GM18867 (cell line): ENCODE measurements around the gene COL4A1.

Source experiments
- ATAC-seq: cut with Tn5 transposase; IDR thresholded peaks from one replicate; pipeline ENCODE4 v1.9.1; 2021; ENCODE audit warnings: mild to moderate bottlenecking, moderate library complexity; ENCODE audit not compliant: unreplicated experiment

The COL4A1 gene

GRCh38 chr13:110297766-110298504 is 9.0 kb downstream of the COL4A1 start:
- no peak for ATAC-seq

DNA sequence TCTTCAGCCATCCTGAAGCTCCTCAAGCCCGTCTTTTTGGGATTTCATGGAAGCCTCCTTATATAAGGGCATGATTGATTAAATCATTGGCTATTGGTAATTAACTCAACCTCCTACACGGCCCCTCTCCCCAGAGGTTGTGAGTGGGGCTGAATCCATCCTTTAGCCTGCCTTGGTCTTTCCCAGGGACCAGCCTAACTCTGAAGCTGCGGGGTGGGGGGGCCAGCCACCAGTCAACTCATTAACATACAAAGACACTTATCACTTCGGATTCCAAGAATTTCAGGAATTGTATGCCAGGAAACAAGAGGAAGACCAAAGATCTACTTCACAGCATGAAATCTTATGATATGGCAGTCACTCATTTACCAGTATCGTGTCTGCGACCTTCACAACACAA is 9.9 kb downstream of the COL4A1 start:
- no peak for ATAC-seq

DNA sequence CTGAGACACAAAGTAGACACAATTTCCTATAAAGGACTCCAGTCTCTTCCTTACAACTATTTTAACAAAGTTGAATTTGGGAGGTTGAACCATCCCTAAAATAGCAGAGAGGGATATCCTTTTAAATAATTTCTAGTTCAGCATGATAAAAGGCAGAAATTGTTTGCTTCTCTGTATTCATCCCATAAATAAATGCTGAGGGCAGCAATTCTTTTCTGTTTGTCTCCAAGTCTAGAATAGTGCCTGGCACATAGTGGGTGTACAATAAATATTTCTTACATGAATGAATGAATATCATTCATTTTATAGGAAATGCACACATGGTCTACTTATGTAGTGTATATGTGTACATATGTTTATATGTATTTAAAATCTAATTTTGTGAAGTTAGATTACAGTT is 12.3 kb downstream of the COL4A1 start:
- no peak for ATAC-seq

DNA sequence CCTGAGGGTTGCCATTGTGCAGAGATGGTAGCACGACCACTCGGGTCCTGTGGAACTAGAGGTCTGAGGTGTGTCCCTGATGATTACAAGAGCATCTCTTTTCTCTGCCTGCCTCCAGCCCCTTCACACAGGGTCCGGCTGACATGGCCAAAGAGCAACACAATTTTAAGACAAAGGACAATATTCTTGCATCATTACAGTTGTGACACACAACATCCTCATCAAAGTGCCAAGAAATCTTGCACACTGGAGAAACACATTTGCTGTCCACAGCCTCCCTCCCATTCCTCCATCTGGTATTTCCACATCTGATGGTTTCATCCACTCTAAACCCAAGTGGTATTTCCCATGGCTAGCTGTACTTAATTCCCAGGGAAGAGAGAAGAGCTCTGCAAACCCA is 12.8 kb downstream of the COL4A1 start:
- no peak for ATAC-seq

- ATAC-seq = no peak
These were observed 13.3 kb downstream of the COL4A1 start for GRCh38 chr13:110293649-110294048.

GRCh38 chr13:110293037-110293436 is 13.9 kb downstream of the COL4A1 start:
- no peak for ATAC-seq

DNA sequence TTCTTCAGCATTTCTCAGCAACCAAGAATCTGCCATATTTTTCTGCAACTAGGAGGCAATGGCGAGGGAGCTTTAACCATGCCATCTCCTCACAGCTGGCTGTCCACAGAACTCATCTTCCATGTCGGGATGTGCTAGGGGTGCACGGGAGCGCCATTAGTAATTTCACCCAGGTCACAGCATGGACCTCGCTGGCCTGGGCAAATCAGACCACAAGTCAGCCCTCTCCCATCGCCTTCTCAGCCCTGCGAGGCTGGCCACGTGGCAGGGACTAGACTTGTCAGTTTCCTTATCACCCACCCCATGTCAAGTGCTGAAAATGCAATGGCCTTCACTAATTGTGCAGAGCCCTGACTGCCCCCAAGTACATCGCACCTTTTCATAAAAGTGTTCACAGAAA is 15.7 kb downstream of the COL4A1 start:
- no peak for ATAC-seq

DNA sequence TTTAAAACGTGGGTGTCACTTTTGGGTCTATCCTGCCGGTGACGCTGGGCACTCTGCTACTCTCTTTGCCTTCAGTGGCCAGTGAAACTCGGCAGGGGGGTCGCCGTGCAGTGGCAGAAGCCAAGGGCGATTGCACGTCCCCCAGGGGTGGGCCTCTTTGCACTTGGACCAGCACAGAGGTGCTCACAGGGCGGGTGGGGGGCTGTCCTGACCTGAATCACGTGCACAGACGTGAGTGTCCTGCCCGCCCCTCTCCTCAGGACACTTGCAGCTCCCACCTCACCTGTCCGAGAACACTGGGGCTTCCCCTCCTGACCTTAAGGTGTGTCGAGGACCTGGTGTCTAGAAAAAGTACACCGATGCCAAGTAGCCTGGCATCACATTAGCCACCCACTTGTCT is 16.1 kb downstream of the COL4A1 start:
- no peak for ATAC-seq

- ATAC-seq = no peak
These were observed 16.8 kb downstream of the COL4A1 start for GRCh38 chr13:110290153-110290552.

DNA sequence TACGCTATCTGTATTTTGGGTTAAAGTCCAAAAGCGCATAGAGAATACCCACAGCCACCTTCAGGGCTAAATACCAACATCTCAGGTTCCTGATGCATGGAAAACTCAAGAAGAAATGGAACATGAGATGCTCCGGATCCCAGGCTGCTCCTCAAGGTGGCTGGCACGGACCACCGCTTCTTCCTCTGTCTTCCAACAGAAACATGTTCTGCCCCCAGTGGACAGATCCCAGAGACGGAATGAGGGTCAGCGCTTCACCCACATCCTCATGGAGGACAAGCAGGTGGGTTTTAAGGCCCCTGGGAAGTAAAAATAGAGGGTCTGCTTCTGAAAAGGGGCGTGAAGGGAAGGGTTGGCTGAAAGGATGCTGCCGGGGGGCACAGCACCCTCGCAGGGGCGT is 17.3 kb downstream of the COL4A1 start:
- ATAC-seq = no peak

DNA sequence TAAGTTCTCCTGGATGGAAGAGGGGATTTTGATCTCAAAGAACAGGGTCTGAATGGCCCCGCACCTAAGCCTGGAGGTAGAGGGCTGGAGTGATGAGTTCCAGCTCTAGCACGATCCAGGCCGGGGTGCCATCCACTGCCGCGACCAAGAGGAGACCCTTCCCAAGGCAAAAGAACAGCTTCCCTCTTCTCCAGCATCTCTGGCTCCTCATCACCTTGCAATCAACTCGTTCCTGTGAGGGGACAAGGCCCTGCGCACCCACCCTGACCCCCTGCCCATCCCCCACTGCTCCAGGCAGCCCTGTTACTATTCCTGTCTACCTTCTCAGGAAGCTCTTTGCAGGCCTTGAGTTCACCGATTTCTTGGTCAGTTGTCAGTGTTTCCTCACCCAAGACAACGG is 17.8 kb downstream of the COL4A1 start:
- no peak for ATAC-seq

DNA sequence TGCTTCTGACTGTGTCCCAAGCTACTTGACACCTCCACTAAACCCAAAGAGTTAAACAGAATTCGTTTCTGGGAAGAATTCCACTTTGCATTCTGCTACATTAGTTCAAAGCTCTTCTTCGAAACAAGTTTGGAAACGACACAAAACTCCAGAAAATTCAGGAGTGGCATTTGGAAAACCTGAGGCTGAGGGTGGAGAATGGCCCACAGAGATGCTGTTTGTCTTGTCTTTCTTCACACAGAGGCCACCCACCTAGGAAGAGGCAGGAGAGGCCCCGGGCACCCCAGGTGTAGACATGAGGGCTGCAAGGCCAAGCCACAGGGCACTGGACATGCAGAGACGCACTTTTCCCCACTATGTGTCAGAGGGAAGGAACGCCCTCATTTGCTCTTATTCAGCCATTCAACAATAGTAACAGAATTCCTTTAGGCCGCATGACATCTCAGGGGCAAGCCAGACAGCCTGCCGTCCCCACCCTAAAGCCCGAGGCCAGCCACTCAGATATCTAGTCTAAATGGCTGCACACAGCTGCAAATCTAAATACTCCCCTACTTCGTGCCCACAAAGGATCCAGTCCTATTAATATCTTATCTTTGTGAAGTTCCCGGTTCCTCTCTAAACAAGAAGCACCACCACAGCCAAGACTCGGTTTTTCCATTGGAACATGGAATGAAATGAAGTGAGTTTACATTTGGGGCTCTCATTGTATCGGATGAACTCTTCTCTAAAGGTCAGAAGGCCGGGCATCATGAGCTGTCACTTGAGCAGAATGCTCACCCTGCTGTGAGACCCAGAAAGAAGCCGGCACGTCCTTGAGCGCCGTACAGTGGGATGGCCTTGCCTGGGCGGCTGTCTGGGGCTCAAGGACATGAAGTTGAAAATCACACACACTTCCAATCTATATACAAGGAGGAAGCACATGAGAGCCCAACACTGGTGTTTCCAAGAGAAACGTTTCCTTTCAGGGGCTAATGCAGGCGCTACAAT is 19.8 kb downstream of the COL4A1 start:
- ATAC-seq = no peak

GRCh38 chr13:110285991-110286832 is 20.7 kb downstream of the COL4A1 start:
- no peak for ATAC-seq

DNA sequence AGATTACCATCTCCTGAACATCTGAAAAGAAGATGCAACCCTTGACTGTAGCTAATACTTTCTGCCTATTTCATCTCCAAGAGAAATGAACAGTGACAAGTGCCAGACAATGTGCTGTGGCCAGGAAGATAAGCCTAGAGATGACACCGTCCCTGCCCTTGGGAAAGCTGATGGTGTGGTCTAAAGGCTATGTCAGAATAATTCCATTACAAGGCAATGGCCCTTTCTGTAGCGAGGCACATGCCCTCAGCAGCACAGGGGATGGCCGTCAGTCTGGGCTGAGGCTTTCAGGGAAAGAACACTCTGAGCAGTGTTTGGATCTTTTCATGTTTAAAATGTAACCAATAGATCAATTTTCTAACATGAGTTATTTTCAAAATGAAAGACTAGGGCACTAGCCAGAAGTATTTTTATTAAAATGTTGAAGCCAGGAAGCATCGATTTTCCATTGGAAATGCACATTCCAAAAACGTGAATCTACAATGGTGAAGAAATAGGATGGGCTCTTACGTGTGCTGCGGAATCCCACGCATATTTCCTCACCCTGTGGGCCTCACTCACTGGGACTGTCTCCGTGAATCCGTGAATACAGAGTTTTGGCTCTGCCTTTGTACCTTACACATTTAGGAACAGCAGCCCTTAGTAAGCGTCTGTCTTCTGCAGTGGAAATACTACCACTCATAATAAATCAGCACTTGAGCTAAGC is 22.0 kb downstream of the COL4A1 start:
- no peak for ATAC-seq

GRCh38 chr13:110283736-110284517 is 23.0 kb downstream of the COL4A1 start:
- no peak for ATAC-seq

DNA sequence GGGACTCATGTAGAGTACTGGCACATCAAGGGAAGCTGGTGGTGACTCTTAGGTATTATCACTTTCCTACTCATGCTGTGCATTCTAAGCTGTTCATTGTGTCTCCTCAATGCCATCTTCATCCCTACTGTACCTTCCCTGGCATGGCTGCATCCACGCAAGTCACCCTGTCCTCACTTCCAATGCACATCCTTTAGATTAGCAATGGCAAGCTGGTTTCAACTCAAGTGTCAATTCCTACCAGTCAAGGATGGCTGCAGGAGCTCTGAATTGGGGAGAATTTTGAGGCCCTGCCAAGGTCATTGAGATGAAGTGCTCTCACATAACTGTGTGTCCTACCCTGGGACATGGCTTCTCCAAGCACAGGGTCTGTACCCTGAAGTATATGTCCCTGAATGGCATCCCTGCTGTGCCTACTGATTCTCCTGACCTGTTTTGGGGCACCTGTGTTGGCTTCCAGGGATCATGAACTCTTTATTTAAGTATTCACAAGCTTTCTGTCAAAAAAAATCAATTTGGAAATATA is 24.6 kb downstream of the COL4A1 start:
- no peak for ATAC-seq

DNA sequence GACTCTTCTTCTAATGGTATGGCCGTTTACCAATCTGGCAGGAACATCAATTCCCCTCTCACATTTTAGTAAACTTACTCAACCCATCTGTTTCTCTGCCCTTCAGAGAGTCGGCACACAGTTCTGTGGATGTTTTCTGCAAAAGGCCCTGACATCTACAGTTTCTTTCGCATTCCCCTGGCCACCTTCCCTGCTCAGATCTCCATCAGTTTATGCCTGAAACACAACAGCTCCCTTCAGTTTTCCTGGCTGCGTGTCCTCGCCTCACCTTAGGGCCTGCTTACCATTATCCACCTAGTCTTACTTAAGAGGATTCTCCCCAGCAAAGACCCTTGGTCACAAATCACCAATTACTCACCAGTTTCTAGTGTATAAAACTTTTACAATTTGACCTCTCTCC is 25.2 kb downstream of the COL4A1 start:
- no peak for ATAC-seq

DNA sequence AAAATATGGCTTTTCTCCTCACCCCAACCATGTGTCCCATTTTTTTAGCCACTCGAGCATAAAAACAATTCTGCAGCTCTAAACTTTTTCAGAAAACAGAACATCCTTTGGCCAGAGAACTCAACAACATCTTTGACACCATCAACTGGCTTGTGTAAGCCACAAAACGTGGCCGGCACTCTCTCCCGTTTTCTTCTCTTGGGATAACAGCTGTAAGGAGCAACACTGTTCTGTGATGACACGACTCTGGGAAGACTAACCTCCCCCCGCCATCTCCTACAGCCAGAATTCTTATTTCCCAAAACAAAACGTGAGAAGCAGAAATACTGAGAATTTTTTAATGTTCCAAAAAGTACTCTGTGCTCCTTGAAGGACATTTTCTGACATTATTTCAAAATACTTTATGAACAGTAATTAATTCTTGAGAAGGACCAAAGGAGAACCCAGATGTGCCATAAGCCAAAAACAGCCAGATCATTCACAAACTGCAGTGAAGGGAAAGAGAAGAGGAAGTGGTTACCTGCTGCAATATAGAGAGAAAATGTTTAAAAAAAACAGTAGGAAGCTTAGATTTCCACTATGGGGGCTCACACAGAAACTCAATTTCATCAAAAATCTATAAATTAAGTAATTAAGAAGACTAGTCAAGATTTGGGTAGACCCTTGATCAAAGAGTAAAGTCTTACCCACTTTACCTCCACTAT is 25.8 kb downstream of the COL4A1 start:
- no peak for ATAC-seq

- no peak for ATAC-seq
These were observed 26.6 kb downstream of the COL4A1 start for GRCh38 chr13:110280231-110280813.
